IgD-negative memory B cell (primary cell): Measurements from ENCODE around the gene HPCAL1. TPM values are rescaled to one million over a fixed set of nuclear protein-coding genes. Genes with fewer than 3 reads are reported as not detected.

ENCODE experiments used
- H3K27ac Mint-ChIP-seq, 3 donors: one replicate each; pipeline ENCODE4 v1.8.0; 2020 to 2022; ENCODE audit warnings: mild to moderate bottlenecking in 3 of 3, mixed read lengths in 3 of 3, moderate library complexity in 1 of 3
- H3K27me3 Mint-ChIP-seq: one replicate; pipeline ENCODE4 v1.8.0; 2021; ENCODE audit warnings: mixed read lengths
- H3K36me3 Mint-ChIP-seq: one replicate; pipeline ENCODE4 v1.8.0; 2020; ENCODE audit warnings: mild to moderate bottlenecking, mixed read lengths
- H3K4me1 Mint-ChIP-seq, 3 donors: one replicate each; pipeline ENCODE4 v1.8.0; 2020 to 2022; ENCODE audit warnings: mixed read lengths in 3 of 3, mild to moderate bottlenecking in 1 of 3
- H3K4me3 Mint-ChIP-seq, 4 donors: one replicate each; pipeline ENCODE4 v1.8.0; 2020 to 2022; ENCODE audit warnings: mild to moderate bottlenecking in 4 of 4, mixed read lengths in 4 of 4, moderate library complexity in 3 of 4
- H3K9me3 Mint-ChIP-seq, 3 donors: one replicate each; pipeline ENCODE4 v1.8.0; 2020 to 2021; ENCODE audit warnings: mixed read lengths in 3 of 3, mild to moderate bottlenecking in 1 of 3
- polyA plus RNA-seq: library from polyadenylated mRNA; unstranded; fragments of 300-500 nt; fragmentation: Illumina TruSeq; gene quantifications from one replicate; pipeline ENCODE4 v1.2.3, GENCODE V29; 2021

The HPCAL1 gene
- polyA plus RNA-seq, 1 donor from 2014 or later: 89.2 TPM

DNA sequence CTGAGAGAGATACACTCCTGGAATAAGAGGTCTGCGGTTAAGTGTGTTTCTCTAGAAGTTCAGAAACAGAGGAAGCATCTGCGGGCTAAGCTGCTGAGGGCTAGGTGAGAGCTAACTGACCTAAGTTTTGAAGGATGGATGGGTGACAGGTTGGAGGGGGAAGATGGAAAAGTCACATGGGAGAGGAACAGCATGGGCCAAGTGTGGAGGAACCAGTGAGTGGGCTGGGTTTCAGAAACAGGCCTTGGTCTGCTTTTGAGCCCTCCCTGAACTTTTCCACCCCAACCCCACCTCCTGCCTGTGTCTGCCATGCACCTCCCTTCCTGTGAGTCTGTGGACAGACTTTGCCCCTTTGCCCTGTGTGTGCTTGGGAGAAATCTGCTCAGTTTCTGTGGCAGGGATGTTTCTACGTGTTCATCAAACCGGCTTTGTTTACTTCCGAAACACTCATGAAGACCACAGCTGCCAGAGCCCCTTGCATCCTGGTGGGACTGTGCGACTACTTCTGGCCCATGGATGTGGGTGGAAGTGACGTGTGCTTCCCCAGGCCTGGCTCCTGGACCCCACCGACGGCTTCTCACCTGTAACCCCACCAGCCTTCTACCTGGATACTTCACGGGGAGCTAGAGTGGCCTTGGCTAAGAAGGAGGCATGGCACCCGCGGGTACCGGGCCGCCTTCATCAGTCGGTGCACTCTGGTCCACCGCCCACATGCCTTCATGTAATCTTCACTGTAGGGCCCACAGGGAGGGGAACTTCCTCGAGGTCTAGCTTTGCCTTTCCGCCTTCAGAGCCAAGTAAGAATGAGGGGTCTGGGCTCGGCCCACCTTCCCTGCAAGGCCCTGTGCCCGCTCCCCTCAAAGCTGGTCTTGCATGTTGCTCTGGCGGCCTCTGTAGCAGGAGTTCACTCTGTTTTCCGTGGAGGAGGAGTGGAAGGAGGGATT is 1.4 kb upstream of the HPCAL1 start:
- Mint-ChIP-seq H3K27ac (peak overlapping the region; percentile 80 to 92 (median 88)), H3K4me1 (peaks cover 30 to 33% (median 32%) of the 10 kb centered on the region in 3 donors), H3K27me3 (no peaks in the 10 kb centered on the region), H3K4me3 (peak overlapping the region; percentile 74 to 90 (median 82)), H3K9me3 (no peaks in the 10 kb centered on the region), H3K36me3 (peaks cover 1% of the 10 kb centered on the region)

DNA sequence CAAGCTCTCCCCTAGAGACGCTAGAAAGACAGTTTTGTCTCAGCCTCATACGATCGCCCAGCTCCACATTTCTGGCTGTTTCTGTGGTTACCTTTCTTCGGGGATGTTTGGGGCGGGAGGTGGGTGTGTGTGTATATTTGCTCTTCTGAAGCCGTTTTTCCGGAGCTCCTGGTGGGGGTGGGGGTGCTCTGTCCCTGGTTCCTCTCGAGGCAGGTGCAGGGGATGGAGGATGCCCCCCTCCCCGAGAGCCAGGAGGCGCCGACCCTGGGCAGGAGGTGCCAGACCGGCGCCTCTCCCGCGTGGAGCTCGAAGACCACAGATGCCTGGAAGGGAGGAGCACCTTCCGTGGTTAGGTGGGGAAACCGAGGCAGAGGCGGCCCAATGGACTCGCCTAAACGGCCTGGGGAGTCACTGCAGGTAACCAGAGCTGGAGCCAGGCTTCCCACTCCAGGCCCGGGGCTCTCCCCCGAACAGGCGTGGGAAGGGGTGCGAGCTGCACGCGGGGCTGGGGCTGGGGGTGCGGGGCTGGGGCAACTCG is 694 bp upstream of the HPCAL1 start:
- H3K9me3 Mint-ChIP-seq: no peaks in the 10 kb centered on the region
- peak overlapping the region; percentile 74 to 98 (median 87) for H3K4me3 Mint-ChIP-seq
- peaks cover 33 to 38% (median 36%) of the 10 kb centered on the region in 3 donors for H3K4me1 Mint-ChIP-seq
- H3K36me3 Mint-ChIP-seq: peaks cover 1% of the 10 kb centered on the region
- H3K27me3 Mint-ChIP-seq: no peaks in the 10 kb centered on the region
- peak overlapping the region in 2 of 3 donors; percentile 46 to 80 for H3K27ac Mint-ChIP-seq

DNA sequence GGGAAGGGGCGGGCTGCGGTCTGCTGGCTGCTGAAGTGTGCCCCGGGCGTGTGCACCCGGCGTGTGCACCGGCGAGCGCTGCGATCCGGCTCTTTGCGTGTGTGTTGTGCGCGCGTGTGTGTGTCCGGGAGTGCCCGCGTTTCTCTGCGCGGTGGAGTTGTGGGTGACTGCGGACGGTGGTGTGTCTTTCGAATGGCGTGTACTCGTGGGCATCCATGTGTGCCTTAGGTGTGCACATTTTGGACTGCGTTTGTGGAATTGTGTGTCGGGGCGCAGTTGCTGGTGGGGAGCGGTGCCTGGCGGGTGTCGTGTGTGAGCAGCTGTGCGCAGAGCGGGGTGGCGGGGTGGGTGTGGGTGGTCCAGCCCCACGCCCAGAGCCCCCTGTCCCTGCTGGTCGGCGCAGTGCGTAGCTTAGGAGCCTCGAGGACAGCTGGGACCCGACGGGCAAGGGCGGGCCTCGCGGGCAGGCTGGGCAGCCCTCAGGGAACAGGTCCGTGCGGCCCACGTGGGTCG is 533 bp downstream of the HPCAL1 start:
- Mint-ChIP-seq H3K4me1 (peaks cover 28 to 42% (median 37%) of the 10 kb centered on the region in 3 donors), H3K27me3 (no peaks in the 10 kb centered on the region), H3K4me3 (peak overlapping the region; percentile 97 to 98 (median 98)), H3K9me3 (no peaks in the 10 kb centered on the region), H3K27ac (peak overlapping the region in 1 of 3 donors; percentile 88), H3K36me3 (peaks cover 1% of the 10 kb centered on the region)

DNA sequence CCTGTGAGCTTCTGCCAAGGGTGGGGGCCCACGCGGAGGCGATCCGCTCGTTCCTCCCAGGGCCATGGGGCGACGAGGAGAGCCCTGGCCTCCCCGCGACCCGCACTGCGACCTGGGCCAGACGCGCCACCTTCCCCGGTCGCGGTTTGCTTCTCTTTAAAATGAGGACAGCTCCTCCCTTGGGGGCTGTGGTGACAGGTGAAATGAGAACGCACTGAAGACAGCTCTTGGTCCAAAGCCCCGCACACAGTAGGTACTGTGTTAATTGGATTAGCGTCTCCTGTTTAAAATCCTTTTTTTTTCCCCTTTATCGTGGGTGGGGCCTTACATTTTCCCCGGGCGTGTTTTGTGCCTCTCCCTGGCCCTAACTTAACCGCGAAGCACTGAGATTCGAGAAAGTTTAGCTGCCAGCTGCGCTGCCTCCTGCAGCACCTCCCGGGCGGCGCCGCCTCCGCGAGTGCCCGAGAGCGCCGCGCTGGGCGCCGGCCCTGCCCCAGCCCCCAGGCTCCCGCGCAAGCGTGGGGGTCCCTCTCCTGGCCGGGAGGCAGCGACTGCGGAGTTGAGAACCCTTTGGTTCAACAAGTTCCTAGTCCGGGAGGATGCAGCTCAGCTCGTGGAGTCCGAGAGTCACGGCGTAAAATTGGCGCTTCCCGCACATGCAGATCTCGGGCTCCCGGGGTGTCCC is 1.1 kb downstream of the HPCAL1 start:
- Mint-ChIP-seq H3K4me3 (peak overlapping the region; percentile 97 to 98 (median 98)), H3K36me3 (peaks cover 1% of the 10 kb centered on the region), H3K4me1 (peaks cover 28 to 42% (median 36%) of the 10 kb centered on the region in 3 donors), H3K27me3 (no peaks in the 10 kb centered on the region), H3K9me3 (no peaks in the 10 kb centered on the region), H3K27ac (peak overlapping the region in 2 of 3 donors; percentile 88 to 90)

DNA sequence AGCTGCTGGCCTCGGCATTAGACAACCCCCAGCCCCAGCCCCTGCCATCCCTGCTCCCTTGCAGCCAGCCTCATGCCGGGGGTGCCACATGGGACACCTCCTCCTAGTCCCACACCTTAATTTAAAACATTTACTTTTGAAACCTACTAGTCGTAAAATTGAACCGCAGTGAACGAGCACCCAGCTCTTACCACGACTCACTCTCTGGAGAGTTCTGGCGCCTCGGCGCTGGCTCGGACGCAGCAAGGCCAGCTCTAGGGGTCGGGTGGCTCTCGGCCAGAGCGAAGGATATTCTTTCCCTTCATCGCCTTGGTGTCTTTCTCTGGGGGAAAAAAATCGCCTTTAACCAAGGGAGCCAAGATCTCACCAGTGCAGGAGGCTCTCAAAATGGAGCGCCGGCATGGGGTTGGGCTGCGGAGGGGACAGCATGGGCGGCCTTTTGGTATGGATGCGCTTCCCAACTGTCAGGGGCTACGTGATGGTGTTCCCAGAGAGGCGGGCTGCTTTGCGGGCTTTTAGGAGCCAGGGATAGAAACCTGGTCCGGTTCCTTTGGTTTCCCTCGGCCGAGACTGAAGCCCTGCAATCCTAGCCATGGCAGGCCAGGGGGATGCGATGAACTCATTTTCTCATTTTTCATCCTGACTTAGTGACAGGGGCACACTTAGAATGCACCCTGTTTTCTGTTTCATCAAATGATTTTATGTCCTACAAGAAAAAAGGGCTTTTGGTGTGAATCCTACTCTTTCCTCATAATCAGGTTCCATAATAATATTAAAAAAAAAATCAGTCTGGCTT is 2.0 kb downstream of the HPCAL1 start:
- H3K4me1 Mint-ChIP-seq: peaks cover 28 to 46% (median 35%) of the 10 kb centered on the region in 3 donors
- peak overlapping the region; percentile 81 to 98 (median 96) for H3K4me3 Mint-ChIP-seq
- H3K36me3 Mint-ChIP-seq: peaks cover 1% of the 10 kb centered on the region
- H3K27ac Mint-ChIP-seq: peak overlapping the region in 2 of 3 donors; percentile 88 to 90
- H3K27me3 Mint-ChIP-seq: no peaks in the 10 kb centered on the region
- H3K9me3 Mint-ChIP-seq: no peaks in the 10 kb centered on the region

DNA sequence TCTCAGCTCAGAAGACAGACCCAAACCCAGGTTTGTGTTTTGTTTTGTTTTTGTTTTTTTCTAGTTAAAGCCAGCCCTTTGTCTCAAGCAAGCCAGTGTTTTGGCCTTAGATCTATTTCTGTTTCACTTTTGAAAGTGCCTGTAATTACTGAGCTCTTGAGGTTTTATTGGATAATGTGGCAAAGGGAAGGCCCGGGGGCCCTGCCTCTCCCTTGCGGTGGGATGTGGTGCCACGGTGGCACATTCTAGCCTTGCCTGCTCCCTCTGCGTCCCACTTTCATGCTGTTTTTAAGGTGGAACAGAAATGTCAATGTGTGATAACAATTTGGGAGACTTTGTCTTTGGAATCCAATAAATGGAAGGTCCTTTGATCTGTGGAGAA is 2.5 kb downstream of the HPCAL1 start:
- Mint-ChIP-seq H3K9me3 (no peaks in the 10 kb centered on the region), H3K36me3 (peaks cover 1% of the 10 kb centered on the region), H3K4me1 (peaks cover 29 to 52% (median 35%) of the 10 kb centered on the region in 3 donors), H3K27me3 (no peaks in the 10 kb centered on the region), H3K27ac (peak overlapping the region in 2 of 3 donors; percentile 38 to 80), H3K4me3 (peak overlapping the region; percentile 53 to 98 (median 92))

DNA sequence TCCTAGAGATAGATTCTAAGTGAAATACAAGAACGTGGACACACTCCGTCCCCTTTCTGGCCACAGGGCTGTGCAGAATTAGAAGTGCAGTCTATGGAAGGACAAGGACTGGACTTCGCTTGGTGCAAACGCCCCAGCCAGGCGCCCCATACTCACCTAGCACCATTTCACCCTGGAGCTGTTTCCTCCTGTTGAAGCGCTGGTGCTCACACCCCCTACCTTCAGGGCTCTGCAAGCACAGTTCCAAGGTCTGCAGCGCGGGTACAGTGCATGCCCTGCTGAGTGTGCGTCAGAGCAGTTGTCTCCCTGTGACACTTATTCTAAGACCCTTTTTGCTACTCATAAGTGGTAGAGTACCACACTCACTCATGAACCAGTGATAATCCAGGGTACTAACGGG is 3.0 kb downstream of the HPCAL1 start:
- H3K4me3 Mint-ChIP-seq: peak overlapping the region in 2 of 4 donors; percentile 97 to 98
- peaks cover 1% of the 10 kb centered on the region for H3K36me3 Mint-ChIP-seq
- peaks cover 29 to 50% (median 31%) of the 10 kb centered on the region in 3 donors for H3K4me1 Mint-ChIP-seq
- H3K9me3 Mint-ChIP-seq: no peaks in the 10 kb centered on the region
- H3K27ac Mint-ChIP-seq: peak overlapping the region in 2 of 3 donors; percentile 5 to 80
- H3K27me3 Mint-ChIP-seq: no peaks in the 10 kb centered on the region

DNA sequence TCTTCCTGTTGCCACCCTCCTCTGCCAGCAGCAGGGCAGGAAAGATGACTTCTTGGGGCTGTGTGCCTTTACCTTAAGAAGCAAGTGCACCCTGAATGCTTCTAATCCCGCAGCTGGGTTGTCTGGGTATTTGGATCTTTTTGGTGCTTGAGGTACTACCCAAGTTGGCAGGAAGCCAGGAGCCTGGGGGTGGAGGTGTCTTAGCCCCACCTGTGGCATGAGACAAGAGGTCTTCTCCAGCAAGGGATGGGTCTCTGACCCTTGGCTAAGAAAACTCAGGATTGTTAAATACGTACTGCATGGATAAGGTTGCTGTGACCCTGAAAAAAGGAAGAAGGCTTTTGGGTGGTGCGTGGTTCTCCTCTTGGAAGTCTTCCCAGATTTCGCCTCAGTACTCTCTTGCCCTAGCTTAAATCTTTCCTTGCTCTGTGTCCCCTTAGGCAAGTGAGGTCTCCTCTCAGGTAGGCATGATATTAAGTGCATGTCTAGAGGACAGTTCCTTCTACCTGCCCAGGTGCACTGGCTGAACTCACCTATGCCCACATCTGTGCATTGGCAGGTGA is 4.3 kb downstream of the HPCAL1 start:
- no peak overlapping the region for H3K27ac Mint-ChIP-seq
- H3K27me3 Mint-ChIP-seq: no peaks in the 10 kb centered on the region
- H3K36me3 Mint-ChIP-seq: no peaks in the 10 kb centered on the region
- no peaks in the 10 kb centered on the region for H3K9me3 Mint-ChIP-seq
- H3K4me3 Mint-ChIP-seq: peak overlapping the region in 2 of 4 donors; percentile 35 to 62
- H3K4me1 Mint-ChIP-seq: peaks cover 22 to 45% (median 28%) of the 10 kb centered on the region in 3 donors

DNA sequence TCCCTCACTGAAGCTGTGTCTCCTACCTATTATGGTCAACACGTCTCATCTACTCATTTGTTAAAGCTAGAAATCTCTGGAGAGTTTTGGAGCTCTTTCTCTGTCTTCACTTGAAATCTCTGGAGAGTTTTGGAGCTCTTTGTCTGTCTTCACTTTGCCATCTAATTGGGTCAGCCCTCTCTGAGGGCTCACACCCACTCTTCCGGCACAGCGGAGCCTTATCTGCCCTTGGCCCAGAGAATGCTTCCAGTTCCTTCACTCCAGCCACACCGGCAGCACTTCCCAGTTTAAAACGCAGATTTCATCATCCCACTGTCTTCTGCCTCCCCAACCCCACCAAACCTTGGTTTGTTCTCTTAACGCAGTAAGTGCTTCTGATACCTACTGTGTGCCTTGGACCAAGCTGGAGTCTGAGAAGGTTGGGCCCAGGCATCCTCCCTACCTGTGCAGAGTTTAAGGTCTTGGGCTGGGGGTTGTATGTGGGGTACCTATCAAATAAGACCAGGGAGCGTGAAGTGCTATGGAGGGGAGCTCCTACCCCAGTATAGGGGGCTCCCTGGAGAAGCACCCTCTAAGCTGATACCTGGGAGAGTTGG is 5.0 kb downstream of the HPCAL1 start:
- Mint-ChIP-seq H3K4me1 (peaks cover 22 to 45% (median 28%) of the 10 kb centered on the region in 3 donors), H3K27ac (peak overlapping the region in 1 of 3 donors; percentile 69), H3K9me3 (no peaks in the 10 kb centered on the region), H3K4me3 (peak overlapping the region in 1 of 4 donors; percentile 62), H3K36me3 (no peaks in the 10 kb centered on the region), H3K27me3 (no peaks in the 10 kb centered on the region)

DNA sequence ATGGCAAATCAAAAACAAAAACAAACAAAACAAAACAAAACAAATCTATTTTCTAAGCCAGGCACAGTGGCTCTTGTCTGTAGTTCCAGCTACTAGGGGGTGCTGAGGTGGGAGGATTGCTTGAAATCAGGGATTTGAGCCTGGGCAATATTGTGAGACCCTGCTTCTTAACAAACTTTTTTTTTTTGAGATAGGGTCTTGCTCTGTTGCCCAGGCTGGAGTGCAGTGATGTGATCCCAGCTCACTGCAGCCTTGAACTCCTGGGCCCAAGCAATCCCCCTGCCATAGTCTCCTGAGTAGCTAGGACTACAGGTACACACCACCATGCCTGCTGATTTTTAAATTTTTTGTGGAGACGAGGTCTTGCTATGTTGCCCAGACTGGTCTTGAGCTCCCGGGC is 6.2 kb downstream of the HPCAL1 start:
- no peaks in the 10 kb centered on the region for H3K9me3 Mint-ChIP-seq
- H3K27me3 Mint-ChIP-seq: no peaks in the 10 kb centered on the region
- no peak overlapping the region for H3K4me3 Mint-ChIP-seq
- no peak overlapping the region for H3K27ac Mint-ChIP-seq
- peaks cover 20 to 44% (median 25%) of the 10 kb centered on the region in 3 donors for H3K4me1 Mint-ChIP-seq
- no peaks in the 10 kb centered on the region for H3K36me3 Mint-ChIP-seq

DNA sequence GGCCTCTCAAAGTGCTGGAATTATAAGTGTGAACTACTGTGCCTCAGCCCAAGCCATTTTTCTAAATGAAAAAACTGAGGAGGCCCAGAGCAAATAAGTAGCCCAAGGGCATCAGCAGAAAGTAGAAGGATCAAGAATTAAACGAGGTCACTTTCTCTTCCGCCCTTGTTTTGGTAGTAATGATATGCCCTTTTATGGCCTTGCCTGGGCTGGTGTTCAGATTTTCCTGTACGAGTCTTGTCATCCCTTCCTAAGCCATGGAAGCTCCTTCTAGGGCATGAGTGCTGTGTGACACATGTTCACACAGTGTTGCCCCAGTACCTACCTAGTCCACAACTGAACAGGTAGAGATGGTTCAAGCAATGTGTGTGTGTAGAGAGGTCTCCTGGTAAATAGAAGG is 6.6 kb downstream of the HPCAL1 start:
- H3K36me3 Mint-ChIP-seq: no peaks in the 10 kb centered on the region
- no peak overlapping the region for H3K27ac Mint-ChIP-seq
- H3K4me1 Mint-ChIP-seq: peaks cover 20 to 47% (median 28%) of the 10 kb centered on the region in 3 donors
- peak overlapping the region in 1 of 4 donors; percentile 19 for H3K4me3 Mint-ChIP-seq
- H3K27me3 Mint-ChIP-seq: no peaks in the 10 kb centered on the region
- no peaks in the 10 kb centered on the region for H3K9me3 Mint-ChIP-seq

DNA sequence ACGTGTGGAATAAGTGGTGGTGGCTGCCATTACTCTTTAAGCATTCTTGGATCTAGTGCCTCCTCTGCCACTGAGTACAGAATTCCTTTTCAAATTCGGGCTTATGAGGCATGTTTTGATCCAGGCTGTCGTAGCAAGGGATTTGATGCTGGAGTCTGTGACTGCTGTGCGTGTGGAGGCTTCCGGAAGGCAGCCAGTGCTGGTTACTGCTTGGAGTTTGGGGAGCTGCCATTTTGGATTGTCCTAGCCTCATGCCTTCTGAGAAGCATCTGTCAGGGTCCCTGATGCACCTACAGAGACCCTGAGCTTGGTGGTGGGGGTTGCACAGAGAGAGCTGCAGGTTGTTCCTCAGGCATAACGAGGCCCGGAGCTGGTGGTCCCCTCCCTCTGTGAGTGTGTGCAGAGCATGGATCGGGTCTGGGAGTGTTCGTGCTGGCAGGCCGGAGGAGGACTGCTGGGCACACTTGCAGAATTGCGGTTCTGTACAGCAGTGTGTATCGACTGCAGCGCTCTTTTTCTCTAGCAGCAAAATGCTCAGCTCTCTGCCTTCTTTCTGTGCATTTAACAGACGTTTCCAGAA is 7.7 kb downstream of the HPCAL1 start:
- Mint-ChIP-seq H3K27me3 (no peaks in the 10 kb centered on the region), H3K4me1 (peaks cover 14 to 47% (median 28%) of the 10 kb centered on the region in 3 donors), H3K9me3 (no peaks in the 10 kb centered on the region), H3K27ac (no peak overlapping the region), H3K36me3 (peaks cover 1% of the 10 kb centered on the region), H3K4me3 (no peak overlapping the region)

DNA sequence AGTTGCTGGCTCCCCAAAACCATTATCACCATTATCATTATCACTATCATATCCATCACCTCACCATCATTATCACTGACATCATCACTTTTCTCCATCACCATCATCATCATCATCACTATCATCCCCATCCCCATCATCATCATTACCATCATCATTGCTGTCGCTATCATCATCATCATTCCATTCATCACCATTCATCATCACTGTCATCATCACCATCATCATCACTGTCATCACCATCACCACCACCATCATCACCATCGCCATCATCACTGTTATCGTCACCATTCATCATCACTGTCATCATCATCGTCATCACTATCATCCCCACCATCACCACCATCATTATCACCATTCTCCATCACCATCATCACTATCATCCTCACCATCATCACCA is 9.0 kb downstream of the HPCAL1 start:
- Mint-ChIP-seq H3K27ac (no peak overlapping the region), H3K4me3 (no peak overlapping the region), H3K27me3 (no peaks in the 10 kb centered on the region), H3K4me1 (peaks cover 7 to 45% (median 25%) of the 10 kb centered on the region in 3 donors), H3K9me3 (no peaks in the 10 kb centered on the region), H3K36me3 (peaks cover 1% of the 10 kb centered on the region)
